ENCODE measurements around the gene B4GALNT4. TPM values are rescaled to one million over a fixed set of nuclear protein-coding genes. Genes with fewer than 3 reads are reported as not detected.

Gene B4GALNT4
- total and polyA plus RNA-seq, 2 of the 13 experiments (the other 11 are each of a cell fraction or from before 2014, with no cell fraction given) = 30.5 to 50.1 TPM

- TF ChIP-seq ZNF501 (CRISPR knock-in tag; IDR thresholded peaks at IDR 0.05) (peak; percentile 53; the same call in 1 of the 2 replicates), MXD4 (CRISPR knock-in tag; IDR thresholded peaks at IDR 0.05) (peak; percentile 80), ZFAT (CRISPR knock-in tag; conservative IDR thresholded peaks at IDR 0.05) (no peak), HNRNPH1 (optimal IDR thresholded peaks at IDR 0.05; ENCODE audit: low read depth, low read length) (no peak), HOXA7 (CRISPR knock-in tag; IDR thresholded peaks at IDR 0.05) (no peak), ZNF329 (CRISPR knock-in tag; IDR thresholded peaks at IDR 0.05; ENCODE audit: low read depth) (0 out of 2 replicates have a peak, but pooled peaks have one; percentile 32), FOXK1 (CRISPR knock-in tag; IDR thresholded peaks at IDR 0.05; ENCODE audit: borderline replicate concordance, low read depth) (0 out of 2 replicates have a peak, but pooled peaks have one; percentile 35), FOXP4 (CRISPR knock-in tag; IDR thresholded peaks at IDR 0.05) (peak; percentile 2; the same call in 1 of the 2 replicates), ZNF510 (CRISPR knock-in tag; IDR thresholded peaks at IDR 0.05; ENCODE audit: low read depth) (peak; percentile 72; the same call in 1 of the 2 replicates), SSRP1 (CRISPR knock-in tag; IDR thresholded peaks at IDR 0.05) (no peak; the same call in 1 of the 2 replicates), ZNF564 (CRISPR knock-in tag; IDR thresholded peaks at IDR 0.05) (peak; percentile 88; the same call in 1 of the 2 replicates), HOXA3 (CRISPR knock-in tag; IDR thresholded peaks at IDR 0.05) (peak; percentile 65), ZNF598 (CRISPR knock-in tag; IDR thresholded peaks at IDR 0.05; ENCODE audit: borderline replicate concordance) (peak; percentile 81), FOXK2 (IDR thresholded peaks at IDR 0.05) (0 out of 2 replicates have a peak, but pooled peaks have one; percentile 27), SKI (IDR thresholded peaks at IDR 0.05; ENCODE audit: partially characterized antibody) (peak; percentile 82), POGZ (CRISPR knock-in tag; IDR thresholded peaks at IDR 0.05) (0 out of 2 replicates have a peak, but pooled peaks have one; percentile 52), ZBTB43 (CRISPR knock-in tag; conservative IDR thresholded peaks at IDR 0.05) (no peak), GATA4 (IDR thresholded peaks at IDR 0.05; ENCODE audit: borderline replicate concordance, low read depth) (no peak), TEAD2 (CRISPR knock-in tag; IDR thresholded peaks at IDR 0.05) (no peak), ARHGAP35 (CRISPR knock-in tag; IDR thresholded peaks at IDR 0.05; ENCODE audit: borderline replicate concordance) (peak; percentile 53; the same call in 1 of the 2 replicates), ZNF337 (CRISPR knock-in tag; IDR thresholded peaks at IDR 0.05; ENCODE audit: borderline replicate concordance, low read depth) (no peak)
- TF ChIP-seq, protein P1, sequence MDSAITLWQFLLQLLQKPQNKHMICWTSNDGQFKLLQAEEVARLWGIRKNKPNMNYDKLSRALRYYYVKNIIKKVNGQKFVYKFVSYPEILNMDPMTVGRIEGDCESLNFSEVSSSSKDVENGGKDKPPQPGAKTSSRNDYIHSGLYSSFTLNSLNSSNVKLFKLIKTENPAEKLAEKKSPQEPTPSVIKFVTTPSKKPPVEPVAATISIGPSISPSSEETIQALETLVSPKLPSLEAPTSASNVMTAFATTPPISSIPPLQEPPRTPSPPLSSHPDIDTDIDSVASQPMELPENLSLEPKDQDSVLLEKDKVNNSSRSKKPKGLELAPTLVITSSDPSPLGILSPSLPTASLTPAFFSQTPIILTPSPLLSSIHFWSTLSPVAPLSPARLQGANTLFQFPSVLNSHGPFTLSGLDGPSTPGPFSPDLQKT (CRISPR knock-in tag; IDR thresholded peaks at IDR 0.05; ENCODE audit: borderline replicate concordance) = no peak
- TF ChIP-seq, protein P2, sequence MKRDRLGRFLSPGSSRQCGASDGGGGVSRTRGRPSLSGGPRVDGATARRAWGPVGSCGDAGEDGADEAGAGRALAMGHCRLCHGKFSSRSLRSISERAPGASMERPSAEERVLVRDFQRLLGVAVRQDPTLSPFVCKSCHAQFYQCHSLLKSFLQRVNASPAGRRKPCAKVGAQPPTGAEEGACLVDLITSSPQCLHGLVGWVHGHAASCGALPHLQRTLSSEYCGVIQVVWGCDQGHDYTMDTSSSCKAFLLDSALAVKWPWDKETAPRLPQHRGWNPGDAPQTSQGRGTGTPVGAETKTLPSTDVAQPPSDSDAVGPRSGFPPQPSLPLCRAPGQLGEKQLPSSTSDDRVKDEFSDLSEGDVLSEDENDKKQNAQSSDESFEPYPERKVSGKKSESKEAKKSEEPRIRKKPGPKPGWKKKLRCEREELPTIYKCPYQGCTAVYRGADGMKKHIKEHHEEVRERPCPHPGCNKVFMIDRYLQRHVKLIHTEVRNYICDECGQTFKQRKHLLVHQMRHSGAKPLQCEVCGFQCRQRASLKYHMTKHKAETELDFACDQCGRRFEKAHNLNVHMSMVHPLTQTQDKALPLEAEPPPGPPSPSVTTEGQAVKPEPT (CRISPR knock-in tag; IDR thresholded peaks at IDR 0.05; ENCODE audit: low read depth) = peak; percentile 53
These were observed 13.5 kb upstream of the B4GALNT4 start (continued) for GRCh38 chr11:355581-356458.
